Stimulated activated CD4-positive, alpha-beta T cell treated with anti-CD3 and anti-CD28 coated beads, Interleukin-1b, Interleukin-23, amount 100 ng/mL, for 48 hours (primary cell): ENCODE data around the gene STK32B.

Source experiments
- DNase-seq: peaks from one replicate; pipeline ENCODE4 v3.0.0-alpha.2; 2020

Gene STK32B

DNA sequence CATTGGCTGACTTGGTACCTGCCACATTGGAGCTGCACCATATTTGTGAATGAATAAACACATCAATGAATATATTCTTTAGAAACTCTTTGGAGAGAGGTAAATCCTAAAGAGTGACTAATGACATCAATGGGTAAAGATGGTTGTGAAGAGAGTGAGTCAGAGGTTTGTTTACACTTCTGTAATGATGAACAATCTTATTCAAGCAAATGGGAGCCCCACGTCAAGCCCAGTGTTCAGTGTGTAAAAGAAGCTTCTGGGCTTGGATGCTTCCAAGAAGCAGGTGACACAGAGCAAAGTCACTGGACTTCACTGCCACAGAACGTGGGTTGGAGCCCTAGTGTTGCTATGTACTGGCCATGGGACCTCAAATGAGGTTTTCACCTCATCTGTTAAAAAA, 319.0 kb downstream of the STK32B start:
- DNase-seq, result no peak

DNA sequence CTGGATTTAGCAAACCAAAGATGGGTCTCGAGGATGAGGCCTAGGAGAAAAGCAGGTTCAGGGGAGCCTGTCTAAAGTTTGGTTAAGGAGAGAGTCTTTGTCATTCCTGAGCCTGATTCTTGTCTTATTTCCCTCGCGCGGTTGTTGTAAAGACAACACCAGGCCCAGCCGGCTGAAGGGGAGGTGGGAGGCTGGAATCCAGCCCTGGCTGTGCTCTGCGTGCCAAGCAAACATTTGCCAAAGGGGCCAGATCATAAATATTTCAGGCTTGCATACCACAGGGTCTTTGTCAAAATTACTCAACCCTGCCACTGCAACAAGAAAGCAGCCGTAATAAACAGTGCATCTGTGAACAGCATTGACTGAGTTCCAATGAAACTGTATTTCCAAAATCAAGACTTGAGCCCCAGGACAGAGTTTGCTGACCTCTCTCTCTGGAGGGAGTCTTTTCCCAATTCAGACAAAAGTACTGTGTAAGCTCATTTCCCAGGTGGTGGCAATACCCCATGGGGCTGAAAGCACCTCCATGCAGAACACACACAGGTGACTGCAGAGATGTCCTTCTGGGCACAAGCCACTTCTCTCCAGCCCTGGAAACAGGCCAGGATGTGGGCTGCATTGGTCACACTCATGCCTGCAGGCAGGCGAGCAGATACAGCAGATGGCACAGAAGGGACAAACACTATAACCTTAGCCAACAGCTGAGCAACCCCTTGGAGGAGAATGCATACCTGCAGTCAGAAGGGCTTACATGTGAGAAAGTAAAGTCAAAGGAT, 320.3 kb downstream of the STK32B start:
- no peak for DNase-seq

DNA sequence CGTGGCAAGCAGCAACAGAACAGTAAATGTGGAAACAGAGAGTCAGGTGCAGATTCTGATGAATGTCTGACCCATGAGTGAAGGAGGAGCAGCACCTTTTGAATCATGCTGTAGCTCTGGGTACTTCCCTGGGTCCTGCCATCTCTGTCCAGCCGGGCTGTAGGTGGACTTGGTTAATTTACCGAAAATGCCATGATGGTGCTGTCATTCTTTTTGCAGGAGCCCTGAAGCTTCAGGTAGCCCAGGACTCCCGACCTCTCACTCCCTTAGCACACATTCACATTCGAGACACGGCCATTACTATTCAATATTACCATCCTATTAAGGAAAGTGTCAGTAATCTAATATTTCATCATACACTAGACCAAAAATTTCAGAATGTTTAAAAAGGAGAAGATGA, 320.9 kb downstream of the STK32B start:
- DNase-seq, result no peak

DNA sequence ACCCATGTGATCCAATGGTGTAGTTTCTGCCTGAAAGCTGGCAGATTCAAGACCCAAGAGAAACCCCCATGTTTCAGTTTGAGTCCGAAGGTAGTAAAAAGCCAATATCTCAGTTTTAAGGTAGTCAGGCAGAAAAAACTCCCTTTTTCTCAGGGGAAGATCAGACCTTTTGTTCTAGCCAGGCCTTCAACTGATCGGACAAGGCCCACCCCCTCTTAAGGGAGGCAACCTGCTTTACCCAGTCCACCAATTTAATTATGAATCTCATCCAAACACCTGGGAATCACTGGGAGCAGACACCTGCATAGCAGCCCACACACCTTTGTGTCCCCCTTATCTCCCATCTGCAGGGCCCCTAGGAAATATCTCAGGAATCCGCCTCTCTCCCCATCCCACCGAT, 322.0 kb downstream of the STK32B start:
- DNase-seq, result no peak

DNA sequence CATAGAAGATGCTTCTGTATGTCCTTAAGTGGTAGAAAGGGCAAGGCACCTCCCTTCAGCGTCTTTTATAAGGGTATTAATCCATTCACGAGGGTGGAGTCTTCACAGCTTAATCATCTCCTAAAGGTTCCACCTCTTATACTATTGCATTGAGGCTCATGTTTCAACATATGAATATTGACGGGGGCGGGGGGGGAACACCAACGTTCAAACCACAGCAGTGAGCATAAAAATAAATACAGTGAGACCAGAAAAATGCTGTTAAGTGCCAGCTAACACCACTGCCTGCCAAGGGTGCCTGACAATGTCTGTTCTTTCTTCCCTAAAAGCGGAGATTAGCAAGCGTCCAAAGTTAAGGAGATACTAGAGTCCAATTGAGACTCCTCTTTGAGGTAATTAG, 323.3 kb downstream of the STK32B start:
- no peak for DNase-seq

DNA sequence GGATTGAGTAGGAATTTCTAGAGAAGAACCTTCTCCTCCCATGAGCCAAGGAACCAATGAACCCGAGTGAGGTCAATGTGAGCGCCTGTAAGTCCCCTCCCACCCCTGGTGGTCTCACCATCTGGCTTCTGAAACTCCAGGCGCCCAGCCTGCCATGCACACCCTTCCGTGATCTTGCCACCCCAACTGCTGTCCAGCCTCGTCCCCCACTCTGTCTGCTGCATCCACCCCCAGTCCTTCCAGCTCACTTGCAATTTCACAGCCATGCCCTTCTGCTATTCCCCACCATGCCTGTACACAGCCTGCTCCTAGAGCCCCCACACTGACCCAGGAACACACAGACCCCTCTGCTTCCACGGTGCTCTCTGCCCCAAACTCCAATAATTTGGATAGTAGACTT, 323.7 kb downstream of the STK32B start:
- no peak for DNase-seq

DNA sequence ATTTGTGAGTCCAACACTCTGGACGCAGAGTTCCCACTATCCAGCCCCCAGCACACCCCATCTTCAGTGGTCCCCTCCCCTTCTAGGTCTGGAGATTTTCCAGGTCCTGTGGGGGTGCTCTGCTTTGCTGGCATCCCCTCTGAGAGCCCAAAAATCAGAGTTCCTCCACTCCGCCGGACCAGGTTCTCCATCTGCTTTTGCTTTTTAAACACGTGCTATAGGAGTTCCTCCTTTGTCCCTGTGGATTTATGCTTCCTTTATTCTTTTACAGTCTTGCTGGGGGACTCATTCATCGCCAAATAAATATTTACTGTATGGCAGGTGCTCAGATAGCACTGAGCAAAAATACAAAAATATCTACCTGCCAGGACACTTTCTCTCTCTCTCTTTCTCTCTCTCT, 324.7 kb downstream of the STK32B start:
- DNase-seq, result no peak

DNA sequence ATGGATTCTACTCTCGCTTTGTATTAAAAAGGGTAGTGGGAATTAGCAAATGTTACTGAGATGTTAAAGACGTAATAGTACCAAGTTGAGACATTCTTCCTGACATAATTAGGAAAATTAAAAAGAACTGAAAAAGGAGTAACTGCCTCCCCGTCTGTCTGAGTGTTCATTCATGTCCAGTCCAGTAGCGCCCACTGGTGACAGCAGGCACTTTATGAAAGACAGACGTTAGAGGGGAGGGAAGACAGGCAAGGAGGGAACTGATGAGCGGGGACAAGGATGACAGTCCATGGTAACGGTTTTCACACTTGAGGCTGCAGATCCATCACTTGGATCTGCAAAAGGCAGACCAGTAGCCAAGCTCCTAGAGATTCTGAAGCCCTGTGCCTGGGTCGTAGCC, 326.7 kb downstream of the STK32B start:
- no peak for DNase-seq

DNA sequence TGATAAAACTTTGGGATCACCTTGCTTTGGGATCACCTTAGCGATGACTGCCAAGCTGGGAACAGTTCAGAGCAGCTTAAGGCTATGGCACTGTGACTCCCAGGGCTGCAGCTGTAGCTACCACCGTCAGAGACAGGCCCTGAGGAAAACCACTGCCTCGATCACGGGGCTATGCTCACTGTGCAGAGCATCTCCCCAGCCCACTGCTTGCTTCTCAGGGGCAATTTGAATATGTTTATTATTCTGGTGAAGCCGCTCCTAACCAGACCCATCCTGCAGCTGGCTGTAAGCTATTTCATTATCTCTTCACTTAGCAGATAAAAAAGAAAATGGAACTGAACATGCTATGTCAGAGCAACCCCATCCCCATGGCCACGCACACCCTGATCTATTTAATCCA, 328.6 kb downstream of the STK32B start:
- no peak for DNase-seq

DNA sequence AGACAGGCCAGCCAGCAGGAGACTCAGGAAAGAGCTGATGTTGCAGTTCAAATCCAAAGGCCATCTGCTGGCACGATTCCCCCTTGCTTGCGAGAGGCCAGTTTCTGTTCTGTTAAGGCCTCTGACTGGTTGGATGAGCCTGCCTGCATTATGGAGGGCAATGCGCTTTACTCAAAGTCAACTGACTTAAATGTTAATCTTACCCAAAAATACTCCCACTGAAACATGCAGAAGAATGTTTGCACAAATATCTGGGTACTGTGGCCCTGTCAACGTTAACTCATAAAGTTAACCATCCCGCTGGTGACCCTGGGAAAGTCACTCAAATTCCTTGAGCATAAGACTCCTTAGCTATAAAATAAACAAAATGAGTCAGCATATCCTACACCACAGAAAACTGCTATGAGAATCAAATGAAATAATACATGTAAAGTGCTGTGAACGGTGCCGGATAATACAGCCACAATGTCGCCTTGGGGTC, 330.7 kb downstream of the STK32B start:
- DNase-seq, result no peak

DNA sequence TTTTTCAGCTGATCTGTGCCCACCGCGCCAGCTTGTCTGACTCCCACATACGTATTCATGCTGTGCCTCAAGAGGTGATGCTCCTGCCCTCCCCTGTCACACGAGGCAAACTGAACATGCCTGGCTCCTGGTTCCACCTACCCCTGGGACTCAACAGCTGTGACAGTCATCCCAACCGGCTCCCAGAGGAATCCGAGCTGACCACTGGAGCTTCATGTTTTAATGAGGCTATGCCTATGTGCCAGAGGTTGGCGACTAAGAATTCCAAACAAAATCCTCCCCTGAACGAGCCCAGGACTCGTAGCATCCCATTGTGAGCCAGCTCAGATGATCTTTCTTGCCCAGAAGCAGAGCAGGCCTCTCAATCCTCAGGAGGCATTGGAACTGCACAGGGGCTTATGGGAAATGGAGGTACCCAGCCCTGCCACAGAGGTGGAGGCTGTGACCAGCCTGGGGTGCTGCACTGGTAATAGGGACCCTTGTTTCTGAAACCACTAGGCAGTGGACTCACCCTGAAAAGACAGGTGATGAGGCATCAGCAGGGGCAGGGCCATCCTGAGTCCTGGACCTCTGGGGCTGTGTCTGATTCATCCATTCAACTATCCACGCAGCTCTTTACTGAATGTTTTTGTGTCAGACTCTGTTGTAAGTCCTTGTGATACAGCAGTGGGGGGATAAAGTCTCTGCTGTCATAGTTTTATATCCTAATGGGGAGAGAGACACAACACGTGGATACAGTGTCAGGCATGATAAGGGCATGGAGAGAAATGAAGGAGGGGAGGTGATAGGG, 332.1 kb downstream of the STK32B start:
- no peak for DNase-seq

DNA sequence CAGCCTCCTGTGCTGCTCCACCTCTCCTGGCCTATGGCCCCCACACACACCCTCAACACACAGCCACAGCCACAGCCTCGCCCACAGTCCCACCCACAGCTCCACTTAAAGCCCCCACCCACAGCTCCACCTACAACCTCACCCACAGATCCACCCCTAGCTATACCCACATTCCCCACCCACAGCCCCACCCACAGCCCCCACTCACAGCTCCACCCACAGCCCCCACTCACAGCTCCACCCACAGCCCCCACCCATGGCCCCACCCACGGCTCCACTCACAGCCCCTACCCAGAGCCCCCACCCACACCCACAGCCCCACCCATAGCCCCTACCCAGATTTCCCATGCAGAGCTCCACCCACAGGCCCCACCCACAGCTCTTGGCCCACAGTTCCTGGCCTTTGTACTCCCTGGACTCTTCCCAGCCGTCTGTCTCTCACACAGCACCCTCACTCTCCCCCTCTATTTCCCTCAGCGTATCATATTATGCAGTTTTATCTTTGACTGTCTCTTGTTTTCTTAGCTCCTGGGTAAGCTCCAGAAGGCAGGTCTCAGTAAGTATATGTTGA, 334.5 kb downstream of the STK32B start:
- DNase-seq, result no peak

DNA sequence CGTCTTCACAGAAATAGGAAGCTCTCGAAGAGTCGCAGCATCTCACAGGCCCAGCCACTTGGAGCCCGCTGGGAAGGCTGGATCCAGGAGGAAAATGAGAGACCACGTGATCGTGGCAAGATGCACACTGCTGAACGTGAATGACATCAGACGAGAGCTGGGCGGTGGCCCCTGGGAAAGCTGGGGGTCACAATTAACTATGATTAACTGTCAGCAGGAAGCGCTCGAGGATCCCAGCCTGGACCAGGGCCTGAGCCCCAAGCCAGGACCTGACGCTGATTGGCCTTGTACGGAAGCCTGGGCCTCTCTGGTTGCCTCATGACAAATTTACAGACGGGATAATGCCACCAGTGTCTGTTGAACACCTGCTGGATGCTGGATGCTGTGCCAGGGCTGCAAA, 335.6 kb downstream of the STK32B start:
- no peak for DNase-seq

DNA sequence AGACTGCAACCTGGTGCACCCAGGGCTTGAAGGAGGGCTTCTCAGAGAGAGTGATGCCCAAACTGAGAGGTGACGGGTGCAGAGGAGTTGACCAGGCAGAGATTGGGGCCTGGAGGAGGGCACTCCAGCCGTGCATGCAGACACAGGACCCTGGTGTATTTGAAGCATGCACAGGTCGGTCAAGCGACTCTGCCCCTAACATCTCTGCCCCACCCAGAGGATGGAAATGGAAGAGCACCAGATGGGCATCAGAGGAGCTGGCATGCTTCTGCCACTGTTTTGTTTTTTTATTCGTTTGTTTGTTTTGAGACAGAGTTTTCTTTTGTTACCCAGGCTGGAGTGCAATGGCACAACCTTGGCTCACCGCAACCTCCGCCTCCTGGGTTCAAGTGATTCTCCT, 336.2 kb downstream of the STK32B start:
- no peak for DNase-seq

DNA sequence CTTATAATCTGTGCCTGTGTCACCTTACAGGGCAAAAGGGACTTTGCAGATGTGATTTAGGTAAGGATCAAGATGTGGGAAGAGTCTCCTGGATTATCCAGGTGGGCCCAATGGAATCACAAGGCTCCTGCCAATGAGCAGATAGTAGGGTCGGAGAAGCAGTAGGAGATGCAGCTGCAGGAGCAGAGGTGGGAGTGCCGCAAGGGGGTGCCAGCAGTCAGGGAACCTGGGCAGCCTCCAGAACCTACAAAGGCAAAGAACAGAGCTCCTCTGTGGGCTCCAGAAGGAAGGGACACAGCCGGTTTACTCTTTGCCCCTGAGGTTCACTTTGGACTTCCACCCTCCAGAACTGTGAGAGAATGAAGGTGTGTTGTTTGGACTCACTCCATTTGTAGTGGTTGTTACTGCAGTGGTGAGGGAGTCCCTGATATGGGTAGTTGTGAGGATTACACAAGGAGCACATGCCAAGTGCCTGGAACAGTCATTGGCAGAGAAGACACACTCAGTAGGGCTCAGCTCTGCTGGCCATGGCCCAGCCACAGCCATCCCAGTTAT, 338.6 kb downstream of the STK32B start:
- DNase-seq, result no peak

DNA sequence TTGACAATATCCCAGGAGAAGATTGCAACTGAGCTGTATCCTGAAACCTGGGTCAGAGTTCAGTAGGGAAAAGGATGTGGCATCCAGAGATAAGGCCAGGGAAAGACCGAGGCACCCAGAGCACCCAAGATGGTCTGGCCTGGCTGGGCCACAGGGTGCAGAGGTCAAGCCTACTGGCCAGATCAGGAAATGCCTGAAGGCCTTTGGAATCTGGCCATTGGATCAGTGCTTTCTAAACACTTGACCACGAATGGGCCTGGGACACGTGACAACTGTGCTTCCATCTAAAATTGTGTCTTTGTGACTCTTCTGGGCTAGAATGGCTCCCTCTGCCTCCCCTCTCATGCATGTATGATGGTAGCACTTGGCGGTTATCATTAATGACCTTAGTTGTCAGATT, 340.2 kb downstream of the STK32B start:
- DNase-seq, result no peak

DNA sequence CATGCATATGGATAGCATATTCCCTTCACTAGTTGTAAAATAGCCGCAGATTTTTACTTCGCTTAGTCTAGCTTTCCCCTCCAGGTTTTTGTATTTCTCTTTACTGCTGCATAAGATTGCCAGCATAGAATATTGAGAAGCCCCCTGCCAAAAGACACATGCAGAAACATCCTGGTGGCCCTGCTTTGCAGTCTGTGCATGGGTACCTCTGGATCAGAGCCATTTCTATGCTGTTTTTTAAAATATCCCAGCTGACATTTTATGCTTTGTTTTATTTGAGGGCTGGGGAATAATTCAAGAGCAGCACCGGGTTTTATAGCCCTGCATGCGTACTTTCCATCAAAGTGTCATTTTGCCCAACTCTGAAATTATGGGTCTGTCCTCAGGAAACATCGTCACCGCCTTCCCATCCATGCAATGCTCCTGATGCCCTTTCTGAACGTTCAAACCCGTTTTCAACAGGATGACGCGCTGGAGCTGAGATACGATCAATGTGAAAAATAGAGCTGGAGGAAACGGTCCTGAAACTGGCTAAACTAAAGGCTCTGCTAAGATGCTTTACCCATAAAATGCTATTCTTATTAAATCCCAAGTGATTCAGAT, 342.7 kb downstream of the STK32B start:
- no peak for DNase-seq

DNA sequence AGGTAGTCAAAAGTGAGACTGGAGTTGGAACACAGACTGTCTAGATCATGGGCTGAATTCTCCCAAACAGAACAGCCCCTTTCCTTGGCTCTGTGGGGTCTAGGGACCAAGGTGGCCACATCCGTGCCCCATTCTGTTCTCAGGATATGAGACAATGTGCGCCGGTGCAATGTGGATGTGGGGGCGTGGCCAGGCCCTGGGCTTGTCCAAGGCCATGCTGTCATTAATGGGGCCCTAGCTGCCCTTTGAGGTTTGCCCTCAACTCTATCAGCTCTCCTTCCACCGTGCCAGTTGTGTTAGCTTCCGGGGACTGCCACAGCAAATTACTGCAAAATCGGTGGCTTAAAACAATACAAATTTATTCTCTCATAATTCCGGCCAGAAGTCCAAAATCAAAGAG, 344.5 kb downstream of the STK32B start:
- DNase-seq, result no peak

DNA sequence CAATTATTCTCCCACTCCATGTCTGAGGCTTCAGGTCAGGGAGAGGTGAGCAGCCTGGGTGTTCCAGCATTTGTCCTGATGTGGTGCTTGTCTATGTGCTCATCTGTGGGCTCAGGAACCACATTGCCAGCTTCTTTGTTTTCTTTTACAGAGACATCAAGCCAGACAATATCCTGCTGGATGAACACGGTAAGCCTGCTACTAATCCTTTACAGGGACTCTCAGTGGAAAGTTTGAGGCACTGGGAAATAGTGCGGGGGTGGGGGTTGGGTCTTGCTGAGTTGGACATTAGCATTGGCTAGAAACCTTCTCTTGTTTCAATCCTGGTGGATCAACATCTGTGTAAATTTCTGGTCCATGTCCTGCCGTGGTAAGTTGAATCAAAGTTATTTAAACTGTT, 346.8 kb downstream of the STK32B start:
- DNase-seq, result no peak

DNA sequence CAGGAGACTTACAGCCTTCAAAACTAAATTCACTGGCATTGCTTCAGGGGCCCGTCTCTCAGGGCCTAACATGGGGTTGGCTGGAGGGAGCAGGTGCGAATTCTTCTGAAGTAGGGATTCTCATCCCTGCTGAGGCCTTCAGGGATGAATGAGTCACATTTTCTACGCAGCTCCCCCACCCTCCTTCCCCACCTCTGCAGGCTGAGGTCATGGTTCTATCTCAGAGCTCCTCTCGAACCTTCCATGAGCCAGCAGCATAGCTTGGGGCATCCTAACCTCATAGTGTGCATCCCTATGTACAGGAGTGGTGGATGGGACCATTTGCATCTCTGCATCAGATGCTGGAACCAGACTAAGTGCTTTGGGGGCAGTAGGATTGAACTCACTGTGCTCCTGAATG, 347.8 kb downstream of the STK32B start:
- no peak for DNase-seq

DNA sequence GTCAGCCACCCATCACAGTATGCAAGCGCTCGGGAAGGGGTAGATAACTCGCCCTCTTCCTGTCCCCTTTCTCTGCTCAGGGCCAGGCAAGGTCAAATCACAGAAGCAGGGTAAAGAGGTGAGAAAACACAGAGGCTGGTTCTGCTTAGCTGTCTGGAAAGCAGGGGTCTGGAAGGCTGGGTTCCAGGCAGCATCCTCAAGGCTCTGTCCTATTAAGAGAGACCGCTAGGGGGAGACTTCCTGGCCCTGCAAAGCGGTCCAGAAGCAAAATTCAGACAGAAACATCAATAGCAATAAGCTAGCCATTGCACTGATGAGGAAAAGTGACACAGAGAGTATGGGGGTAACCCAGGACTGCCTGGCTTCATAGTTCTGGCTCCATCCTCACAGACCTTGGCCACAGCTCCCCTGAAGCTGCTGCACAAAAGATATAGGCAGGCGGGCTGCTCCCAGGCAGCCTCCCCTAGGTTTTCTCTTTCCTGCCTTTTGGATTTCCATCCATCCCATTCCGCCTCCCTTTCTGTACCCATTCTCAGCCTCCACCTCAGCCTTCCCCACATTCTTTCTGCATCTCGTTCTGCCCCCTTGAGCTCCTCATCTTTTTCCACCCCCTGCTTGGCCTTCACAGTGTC, 348.6 kb downstream of the STK32B start:
- no peak for DNase-seq

DNA sequence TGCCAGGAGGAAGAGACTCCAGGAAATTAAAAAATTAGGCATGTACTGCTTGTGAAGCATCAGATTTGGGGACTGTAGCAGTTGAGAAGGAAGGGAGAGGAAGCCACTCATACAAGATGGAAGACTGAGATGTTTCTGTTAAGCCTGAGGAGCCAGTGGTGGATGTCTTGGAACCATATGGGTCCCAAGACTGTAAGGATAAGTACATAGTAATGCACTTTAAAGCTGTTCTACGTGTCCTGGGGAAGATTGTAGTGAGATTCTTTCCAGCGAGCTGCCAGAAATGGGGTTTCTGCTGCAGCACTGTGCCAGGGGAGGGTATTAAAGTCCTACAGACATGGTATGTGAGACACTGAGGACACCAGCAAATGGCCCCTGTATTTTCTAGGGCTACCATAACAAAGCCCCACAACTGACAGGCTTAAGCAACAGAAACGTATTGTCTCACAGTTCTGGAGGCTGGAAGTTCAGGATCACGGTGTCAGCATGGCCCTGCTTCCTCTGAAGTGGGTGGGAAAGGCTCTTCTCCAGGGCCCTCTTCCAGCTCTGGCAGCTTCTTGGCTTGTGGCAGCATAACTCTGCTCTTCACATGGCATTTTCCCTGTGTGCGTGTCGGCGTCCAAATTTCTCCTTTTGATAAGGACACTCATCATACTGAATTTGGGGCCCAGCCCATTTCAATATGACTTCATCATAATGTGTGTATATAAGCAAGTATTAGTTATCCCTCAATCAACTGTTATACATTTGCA, 352.6 kb downstream of the STK32B start:
- DNase-seq, result no peak
